M059J (cell line): ENCODE data around the gene PRDX5. TPM values are rescaled to one million over a fixed set of nuclear protein-coding genes. Genes with fewer than 3 reads are reported as not detected.

Experiments used
- DNase-seq: peaks from one replicate; pipeline ENCODE4 v3.0.0-alpha.2; 2012; ENCODE audit warnings: low read depth
- total RNA-seq: library from RNA; depleted of rRNA; stranded (reverse); fragments of >200 nt; shearing (Covaris generic); gene quantifications from 2 replicates; pipeline ENCODE4 v1.2.3, GENCODE V29; 2014

PRDX5 gene
- total RNA-seq, 1 experiment from 2014 or later = 260 TPM

DNA sequence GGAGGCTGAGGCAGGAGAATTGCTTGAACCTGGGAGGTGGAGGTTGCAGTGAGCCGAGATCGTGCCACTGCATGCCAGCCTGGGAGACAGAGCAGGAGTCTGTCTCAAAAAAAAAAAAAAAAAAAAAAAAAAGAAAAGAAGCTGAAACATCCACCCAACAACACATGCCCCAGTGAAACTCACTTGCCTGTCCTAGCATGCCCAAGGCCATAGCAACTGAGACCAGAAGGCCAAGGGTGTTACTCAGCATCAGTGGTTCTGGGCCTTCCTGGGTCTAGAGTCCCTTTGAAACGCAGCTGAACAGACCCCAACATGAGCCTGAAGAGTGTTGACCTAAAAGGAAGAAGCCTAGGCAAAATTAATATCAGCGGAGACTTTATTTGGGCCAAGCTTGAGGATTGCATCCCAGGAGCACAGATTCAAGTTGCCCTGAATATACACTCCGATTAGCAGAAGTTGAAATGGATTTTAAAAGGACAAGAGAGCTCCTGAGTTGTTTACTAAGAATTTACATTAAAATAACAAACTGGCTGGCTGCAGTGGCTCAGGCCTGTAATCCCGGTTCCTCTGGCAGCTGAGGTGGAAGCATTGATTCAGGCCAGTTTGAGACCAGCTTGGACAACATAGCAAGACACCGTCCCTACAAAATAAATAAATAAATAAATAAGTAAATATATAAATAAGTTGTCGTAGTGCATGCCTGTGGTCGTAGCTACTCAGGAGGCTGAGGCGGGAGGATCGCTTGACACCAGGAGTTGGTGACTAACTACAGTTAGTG, 7.0 kb downstream of the PRDX5 start:
- no peak for DNase-seq

DNA sequence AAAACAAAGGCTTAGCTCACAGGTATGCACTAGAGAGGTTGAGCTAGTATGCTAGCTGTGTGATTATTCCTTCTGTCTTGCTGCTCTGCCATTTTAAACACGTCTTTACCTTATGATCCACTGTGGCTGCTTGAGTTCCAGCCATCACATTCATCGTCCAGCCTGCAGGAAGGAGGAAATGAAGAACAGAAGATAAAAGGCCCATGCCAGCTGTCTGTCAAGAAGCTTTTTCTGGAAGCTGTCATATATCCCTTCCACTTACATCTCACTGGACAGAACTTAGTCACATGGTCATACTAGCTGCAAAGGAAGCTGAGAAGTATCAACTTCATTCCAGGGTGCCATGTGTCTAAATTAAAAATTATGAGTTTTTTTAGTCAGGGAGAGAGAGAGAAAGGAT, 9.5 kb downstream of the PRDX5 start:
- DNase-seq = no peak

DNA sequence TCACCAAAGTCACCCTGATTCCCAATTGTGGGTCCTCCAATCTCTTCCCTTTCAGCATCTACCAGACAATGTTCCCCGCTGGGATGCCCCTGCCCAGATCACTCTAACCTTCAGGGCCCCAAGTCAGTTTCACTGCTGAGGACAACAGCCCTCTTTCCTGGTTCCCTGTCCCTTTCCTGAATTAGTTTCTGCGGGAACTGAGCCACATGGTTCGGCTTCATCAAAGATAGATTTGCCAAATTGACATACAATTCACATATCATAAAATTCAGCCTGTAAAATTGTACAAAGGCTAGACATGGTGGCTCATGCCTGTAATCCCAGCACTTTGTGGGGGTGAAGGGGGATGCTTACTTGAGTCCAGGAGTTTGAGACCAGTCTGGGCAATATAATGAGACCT, 10.1 kb downstream of the PRDX5 start:
- DNase-seq = no peak

DNA sequence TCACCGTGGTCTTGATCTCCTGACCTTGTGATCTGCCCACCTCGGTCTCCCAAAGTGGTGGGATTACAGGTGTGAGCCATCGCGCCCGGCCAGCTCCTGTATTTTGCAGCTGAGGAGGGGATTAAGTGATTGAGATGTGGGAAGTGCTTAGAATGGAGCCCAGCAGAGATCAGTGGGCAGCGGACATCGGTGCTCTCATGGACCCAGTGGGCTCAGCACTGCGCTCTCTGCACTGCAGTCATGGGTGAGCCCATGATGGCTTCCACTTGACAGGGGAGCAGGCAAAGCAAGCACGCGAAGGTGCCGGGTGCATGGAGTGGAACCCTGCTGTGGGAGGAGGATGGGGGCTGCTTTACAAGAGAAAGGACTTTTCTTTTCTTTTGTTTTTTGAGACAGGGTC, 13.0 kb downstream of the PRDX5 start:
- no peak for DNase-seq

DNA sequence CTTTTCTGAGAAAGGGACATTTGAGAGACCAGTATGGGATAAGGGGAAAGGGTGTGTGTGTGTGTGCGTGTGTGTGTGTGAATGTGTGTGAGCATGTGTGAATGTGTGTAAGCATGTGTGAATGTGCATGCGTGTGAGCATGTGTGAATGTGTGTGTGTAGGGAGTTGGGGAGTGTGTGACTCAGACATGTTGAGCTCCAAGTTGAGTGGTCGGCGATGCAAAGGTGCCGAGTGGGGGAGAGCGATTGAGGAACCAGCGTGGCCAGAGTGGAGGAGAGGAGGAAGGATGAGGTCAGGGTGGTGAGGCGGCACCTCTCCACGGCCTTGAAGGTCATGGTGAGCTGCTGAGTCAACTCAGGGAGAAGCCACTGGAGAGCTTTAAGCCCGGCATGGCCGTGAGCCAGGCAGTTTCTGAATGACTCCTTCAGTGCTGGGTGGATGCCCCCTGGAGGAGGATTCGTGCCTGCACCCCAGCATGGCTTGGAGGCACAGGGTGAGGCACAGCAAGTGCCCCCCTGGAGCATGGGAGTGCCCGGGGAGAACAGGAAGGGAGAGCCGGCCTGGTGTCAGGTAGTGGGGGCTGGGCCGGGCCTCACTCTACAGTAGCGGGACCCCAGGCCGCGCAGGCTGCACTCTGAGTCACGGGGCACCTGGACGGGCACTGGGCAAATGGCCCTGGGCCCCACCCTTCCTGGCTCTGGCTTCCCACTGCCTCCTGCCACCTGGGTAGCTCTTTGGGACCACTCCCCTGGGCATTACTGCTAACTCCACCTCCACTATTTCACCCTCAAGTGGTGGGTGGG, 13.8 kb downstream of the PRDX5 start:
- DNase-seq = peak; percentile 96

DNA sequence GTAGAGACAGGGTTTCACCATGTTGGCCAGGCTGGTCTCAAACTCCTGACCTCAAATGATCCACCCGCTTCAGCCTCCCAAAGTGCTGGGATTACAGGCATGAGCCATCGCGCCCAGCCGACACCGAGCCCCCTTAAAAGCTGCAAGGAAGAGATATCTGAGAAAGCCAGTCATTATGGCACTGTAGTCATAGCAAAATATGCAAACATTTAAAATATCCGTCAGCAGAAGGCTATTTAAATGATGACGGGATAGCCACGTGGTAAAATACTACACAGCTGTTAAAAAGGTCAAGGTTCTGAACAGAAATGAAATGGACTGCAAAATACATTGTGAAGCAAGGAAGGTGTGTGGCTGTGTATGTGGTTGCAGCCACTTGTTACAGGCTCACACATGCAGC, 15.6 kb downstream of the PRDX5 start:
- DNase-seq = no peak

DNA sequence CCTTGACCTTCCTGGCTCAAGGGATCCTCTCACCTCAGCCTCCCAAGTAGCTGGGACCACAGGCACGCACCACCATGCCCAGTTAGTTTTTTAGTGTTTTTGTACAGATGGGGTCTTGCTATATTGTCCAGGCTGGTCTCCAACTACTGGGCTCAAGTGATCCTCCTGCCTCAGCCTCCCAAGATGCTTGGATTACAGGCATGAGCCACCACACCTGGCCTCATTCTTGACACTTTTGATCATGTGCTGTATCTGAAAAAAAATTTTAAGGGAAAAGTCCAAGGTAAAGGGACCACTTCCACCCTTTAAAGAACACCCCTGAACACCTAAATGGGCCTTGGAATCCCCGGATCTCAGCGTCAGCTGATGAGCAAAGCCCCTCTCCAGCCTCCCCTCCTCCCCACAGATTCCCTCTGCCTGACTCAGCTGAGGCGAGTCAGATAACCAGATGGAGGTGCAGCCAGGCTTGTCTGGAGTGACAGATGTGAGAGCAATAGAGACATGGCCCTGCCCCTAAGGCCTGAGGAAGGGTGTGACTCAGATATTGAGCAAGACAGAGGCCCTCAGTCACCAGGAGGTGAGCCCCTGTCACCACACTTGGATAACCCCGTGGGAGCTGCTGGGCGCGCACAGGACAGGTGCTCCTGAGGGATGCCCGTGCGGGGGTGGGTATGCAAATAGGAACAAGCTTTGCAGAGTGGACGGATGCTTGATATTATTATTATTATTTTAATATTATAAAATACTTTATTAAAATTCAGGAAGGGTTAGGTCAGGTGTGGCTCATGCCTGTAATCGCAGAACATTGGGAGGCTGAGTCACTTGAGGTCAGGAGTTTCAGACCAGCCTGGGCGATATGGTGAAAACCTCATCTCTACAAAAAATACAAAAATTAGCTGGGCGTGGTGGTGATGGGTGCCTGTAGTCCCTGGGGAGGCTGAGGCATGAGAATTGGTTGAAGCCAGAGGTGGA, 17.1 kb downstream of the PRDX5 start:
- DNase-seq = peak; percentile 99

DNA sequence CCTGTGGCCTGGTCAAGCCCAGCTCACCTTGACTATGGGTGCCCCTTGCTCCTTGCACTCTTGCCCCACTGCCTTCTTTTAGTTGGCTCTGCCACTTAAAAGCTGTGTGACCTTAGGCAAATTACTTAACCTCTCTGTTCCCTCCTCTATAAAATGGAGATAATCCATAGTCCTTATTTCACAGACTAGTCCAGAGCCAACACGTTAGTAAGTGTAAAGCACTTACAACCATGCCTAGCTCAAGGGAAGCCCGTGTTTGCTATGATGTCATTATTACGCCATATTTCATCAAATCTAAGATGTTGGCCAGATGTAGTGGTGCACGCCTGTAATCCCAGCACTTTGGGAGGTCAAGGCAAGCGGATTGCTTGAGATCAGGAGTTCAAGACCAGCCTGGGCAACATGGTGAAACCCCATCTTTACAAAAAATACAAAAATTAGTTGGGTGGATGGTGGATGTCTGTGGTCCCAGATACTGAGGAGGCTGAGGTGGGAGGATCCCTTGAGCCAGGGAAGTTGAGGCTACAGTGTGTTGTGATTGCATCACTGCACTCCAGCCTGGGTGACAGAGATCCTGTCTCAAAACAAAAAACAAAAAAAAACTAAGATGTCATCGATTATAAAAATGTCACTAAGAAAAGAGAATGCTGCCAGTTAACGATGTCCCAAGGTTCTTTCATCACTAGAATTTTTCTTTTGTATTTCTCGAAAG, 19.8 kb downstream of the PRDX5 start:
- no peak for DNase-seq

DNA sequence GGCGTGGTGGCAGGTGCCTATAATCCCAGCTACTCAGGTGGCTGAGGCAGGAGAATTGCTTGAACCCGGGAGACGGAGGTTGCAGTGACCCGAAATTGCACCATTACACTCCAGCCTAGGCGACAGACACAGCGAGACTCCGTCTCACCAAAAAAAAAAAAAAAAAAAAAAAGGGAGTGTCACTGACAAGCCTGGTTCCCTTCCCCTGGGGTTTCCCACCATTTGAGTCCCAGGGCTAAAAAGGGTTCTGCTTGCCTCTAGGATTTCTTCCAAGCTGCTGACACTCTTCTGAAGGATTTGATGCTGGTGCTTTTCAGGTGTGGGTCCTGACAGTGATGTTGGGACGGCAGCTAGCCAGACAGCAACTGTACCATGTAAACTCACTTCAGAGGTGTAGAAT, 20.8 kb downstream of the PRDX5 start:
- DNase-seq = no peak

DNA sequence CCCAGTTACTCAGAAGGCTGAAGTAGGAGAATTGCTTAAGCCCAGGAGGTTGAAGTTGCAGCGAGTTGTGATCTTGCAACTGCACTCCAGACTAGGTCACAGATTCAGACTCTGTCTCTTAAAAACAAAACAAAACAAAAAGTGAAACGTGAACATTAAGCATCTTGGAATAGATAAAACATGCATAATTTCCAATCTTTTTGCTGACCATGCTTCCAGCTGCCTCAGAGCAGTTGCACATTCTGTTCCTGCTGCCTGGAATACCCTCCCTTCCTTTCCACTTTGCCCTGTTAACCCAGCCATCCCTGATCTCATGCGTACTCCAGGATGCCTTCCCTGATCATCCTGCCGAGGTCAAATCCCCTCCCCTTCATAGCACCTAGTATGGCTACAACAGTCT, 21.4 kb downstream of the PRDX5 start:
- DNase-seq = no peak

DNA sequence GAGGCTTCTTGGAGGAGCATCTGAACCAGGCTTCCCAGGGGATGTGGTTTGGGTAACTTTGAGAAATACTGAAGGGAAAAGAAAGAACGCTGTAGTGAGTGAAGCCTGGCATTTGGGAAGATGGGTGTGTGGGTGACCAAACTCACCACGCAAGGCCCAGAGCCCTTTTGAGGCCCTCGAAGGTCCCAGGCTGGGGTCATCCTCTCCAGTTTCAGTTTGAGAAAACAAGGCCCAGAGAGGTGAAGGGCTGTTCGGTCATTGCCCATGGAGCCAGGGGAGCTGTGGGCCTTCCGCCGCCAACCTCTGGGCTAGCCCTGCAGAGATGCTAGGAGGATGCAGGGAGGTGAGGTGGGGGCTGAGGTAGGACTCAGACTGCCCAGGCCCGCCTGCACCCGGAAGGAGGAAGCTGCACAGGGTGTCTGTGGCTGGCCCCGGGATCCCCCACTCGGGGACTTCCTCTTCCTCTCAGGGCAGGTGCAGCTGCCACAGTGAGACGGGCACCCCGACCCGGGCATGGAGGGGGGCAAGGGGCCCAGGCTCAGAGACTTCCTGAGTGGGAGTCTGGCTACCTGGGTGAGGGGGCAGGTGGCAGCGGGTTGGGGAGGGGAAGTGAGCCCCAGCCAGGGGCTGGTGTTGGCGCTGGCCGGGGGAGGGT, 22.0 kb downstream of the PRDX5 start, which contains the start of gene CCDC88B:
CCDC88B (plus strand) TSS at position 451 of the 655 bp plus-strand sequence; CDS start at position 514, 63 bp downstream.
- DNase-seq = no peak

DNA sequence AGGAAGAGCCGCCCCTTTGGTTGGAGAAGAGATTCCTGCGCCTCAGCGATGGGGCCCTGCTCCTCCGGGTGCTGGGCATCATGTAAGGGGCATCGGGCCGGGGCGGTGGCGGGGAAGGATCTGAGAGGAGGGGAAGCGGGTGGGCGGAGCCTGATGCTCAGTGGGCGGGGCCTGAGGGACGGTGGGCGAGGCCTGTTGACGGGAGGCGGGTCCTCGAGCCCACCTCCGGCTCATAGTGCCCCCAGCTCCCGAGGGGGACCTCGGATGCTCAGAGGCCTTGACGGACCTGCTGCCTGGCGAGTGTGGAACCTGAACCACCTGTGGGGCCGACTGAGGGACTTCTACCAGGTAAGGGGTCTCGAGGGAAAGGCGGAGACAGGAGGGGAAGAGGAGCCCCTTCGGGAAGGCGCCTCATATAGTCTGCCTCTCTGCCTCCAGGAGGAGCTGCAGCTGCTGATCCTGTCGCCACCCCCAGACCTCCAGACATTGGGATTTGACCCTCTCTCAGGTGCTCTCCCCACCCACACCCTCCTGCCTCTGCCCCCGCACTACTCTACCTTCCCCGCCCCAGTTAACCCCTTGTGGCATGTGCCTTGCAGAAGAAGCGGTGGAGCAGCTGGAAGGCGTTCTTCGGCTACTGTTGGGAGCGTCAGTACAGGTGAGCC, 22.9 kb downstream of the PRDX5 start:
- DNase-seq = no peak

DNA sequence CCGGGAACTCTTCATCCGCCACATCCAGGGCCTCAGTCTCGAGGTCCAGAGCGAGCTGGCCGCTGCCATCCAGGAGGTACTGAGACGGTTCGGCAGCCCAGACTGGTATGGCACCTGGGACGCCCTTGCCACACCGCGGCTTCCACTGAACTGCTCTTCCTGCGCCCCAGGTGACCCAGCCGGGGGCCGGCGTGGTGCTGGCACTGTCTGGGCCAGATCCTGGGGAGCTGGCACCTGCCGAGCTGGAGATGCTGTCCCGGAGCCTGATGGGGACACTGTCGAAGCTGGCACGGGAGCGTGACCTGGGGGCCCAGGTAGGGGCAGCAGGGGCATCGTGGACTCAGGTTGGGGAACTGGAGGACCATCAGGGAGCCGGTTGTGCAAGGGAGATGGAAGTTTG, 23.5 kb downstream of the PRDX5 start:
- DNase-seq = no peak

DNA sequence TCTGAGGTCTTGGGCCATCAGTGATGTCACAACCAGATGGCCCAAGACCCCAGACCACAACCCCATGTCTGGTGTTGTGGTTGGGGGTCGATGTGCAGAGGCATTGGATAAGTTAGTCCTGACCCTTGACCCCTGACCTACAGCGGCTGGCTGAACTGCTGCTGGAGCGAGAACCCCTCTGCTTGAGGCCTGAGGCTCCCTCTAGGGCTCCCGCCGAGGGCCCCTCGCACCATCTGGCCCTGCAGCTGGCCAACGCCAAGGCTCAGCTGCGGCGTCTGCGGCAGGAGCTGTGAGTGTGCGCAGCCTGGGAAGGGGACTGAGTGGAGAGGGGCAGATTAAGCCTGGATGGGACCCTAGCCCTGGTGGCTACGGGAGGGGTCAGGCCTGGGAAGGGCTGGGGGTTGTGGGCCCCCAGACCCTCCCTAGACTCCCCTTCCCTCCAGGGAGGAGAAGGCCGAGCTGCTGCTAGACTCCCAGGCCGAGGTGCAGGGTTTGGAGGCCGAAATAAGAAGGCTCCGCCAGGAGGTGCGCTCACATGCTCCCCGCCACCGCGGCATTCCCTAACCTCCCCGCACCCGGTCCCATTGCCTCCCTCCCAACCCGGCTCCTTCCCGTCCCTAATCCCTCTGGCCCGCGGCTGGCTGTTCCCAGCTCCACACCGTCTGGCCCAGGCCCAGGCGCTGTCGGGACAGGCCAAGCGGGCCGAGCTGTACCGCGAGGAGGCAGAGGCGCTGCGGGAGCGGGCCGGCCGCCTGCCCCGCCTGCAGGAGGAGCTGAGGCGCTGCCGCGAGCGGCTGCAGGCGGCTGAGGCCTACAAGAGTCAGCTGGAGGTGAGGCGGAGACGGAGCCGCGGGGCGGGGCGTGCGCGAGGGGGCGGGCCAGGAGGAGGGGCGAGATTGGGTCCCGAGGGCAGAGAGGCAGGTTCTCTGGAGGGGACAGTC, 24.2 kb downstream of the PRDX5 start:
- peak; percentile 83 for DNase-seq

DNA sequence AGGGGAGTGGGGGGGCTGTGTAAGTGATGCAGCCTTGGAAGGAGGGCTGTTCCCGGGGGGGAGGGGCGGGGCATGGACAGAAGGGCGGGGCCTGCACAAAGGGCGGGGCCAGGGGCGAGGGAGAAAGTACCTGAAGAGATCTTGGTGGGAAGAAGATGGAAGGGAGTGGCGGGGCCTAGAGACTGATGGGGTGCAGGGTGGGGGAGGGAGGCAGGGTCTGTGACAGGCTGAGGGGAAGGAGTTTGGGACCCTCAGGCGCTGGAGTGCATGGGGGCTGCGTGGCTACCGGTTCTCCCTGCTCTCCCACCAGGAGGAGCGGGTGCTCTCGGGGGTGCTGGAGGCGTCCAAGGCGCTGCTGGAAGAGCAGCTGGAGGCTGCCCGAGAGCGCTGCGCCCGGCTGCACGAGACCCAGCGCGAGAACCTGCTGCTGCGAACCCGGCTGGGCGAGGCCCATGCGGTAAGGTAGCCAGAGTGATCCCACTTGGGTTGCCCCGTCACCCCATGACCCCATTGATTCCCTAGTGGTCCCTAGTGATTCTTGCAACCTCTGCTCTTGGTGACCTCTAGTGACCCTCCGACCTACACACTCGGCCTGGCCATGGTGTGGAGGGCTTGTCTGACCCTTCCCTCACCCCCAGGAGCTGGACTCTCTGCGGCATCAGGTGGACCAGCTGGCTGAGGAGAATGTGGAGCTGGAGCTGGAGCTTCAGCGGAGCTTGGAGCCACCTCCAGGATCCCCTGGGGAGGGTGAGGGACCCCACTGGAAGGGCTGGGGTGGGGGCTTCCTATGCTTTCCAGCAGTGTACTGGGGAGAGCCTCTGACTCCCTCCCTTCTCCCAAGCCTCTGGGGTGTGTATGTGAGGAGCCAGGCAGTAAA, 25.2 kb downstream of the PRDX5 start:
- no peak for DNase-seq

DNA sequence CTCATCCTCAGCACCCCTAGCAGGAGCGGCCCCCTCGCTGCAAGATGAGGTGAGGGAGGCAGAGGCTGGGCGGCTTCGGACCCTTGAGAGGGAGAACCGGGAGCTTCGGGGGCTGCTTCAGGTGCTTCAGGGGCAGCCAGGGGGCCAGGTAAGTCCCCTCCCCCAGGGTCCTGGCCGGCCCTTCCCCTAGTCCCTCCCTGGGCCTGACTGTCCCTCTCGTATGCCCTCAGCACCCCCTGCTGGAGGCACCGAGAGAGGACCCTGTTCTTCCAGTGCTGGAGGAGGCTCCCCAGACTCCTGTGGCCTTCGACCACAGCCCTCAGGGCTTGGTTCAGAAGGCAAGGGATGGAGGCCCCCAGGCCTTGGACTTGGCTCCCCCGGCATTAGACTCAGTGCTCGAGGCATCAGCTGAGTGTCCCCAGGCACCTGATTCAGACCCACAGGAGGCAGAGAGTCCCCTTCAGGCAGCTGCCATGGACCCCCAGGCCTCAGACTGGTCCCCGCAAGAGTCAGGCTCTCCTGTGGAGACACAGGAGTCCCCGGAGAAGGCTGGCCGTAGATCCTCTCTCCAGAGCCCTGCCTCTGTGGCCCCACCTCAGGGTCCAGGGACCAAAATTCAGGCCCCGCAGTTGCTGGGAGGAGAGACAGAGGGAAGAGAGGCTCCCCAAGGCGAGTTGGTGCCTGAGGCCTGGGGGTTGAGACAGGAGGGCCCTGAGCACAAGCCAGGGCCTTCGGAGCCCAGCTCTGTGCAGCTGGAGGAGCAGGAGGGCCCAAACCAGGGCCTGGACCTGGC, 26.0 kb downstream of the PRDX5 start:
- no peak for DNase-seq

DNA sequence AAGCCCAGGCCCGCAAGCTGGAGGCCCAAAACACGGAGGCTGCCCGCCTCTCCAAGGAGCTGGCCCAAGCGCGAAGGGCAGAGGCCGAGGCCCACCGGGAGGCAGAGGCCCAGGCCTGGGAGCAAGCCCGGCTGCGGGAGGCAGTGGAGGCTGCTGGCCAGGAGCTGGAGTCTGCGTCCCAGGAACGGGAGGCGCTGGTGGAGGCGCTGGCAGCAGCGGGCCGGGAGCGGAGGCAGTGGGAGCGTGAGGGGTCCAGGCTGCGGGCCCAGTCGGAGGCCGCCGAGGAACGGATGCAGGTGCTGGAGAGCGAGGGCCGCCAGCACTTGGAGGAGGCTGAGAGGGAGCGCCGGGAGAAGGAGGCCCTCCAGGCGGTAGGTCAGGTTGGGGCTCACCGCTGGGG, 26.9 kb downstream of the PRDX5 start:
- DNase-seq = no peak
